HCEC 1CT (cell line): ENCODE results near the gene CLIP2.
"Not testable (repeated sequence)": the region's sequence is repeated elsewhere in the genome, so short reads cannot be mapped to it uniquely, and the experiment has no call there.

Experiments used
- DNase-seq: peaks from one replicate; pipeline ENCODE4 v3.0.0-alpha.2; 2017

CLIP2 gene

GRCh38 chr7:74376256-74377036 is 87.2 kb downstream of the CLIP2 start:
- DNase-seq, result no peak

GRCh38 chr7:74379938-74380337 is 90.7 kb downstream of the CLIP2 start:
- DNase-seq, result no peak

GRCh38 chr7:74380720-74381119 is 91.5 kb downstream of the CLIP2 start:
- no peak for DNase-seq

GRCh38 chr7:74384086-74384485 is 94.9 kb downstream of the CLIP2 start:
- not testable (repeated sequence) for DNase-seq

- not testable (repeated sequence) for DNase-seq
Observed at GRCh38 chr7:74384854-74385253, 95.6 kb downstream of the CLIP2 start.

GRCh38 chr7:74387606-74388005 is 98.4 kb downstream of the CLIP2 start:
- no peak for DNase-seq

- DNase-seq, result no peak
Observed at GRCh38 chr7:74388880-74389415, 99.7 kb downstream of the CLIP2 start.

GRCh38 chr7:74393722-74394121 is 104.5 kb downstream of the CLIP2 start:
- peak; percentile 18 for DNase-seq

GRCh38 chr7:74394601-74395000 is 105.4 kb downstream of the CLIP2 start:
- DNase-seq, result peak; percentile 12

- DNase-seq, result no peak
Observed at GRCh38 chr7:74395745-74396311, 106.6 kb downstream of the CLIP2 start.

- no peak for DNase-seq
Observed at GRCh38 chr7:74396993-74397392, 107.8 kb downstream of the CLIP2 start.

- DNase-seq, result no peak
Observed at GRCh38 chr7:74398426-74398825, 109.2 kb downstream of the CLIP2 start.

- DNase-seq, result no peak
Observed at GRCh38 chr7:74399006-74399405, 109.8 kb downstream of the CLIP2 start.

GRCh38 chr7:74400420-74401136 is 111.4 kb downstream of the CLIP2 start:
- no peak for DNase-seq

GRCh38 chr7:74401137-74401859 is 112.1 kb downstream of the CLIP2 start:
- peak; percentile 53 for DNase-seq

GRCh38 chr7:74402668-74403067 is 113.5 kb downstream of the CLIP2 start:
- not testable (repeated sequence) for DNase-seq

GRCh38 chr7:74403521-74404387 is 114.5 kb downstream of the CLIP2 start:
- no peak for DNase-seq

- DNase-seq, result no peak
Observed at GRCh38 chr7:74404388-74404700, 115.1 kb downstream of the CLIP2 start.

- DNase-seq, result no peak
Observed at GRCh38 chr7:74404741-74405140, 115.5 kb downstream of the CLIP2 start.

- no peak for DNase-seq
Observed at GRCh38 chr7:74405191-74405898, 116.1 kb downstream of the CLIP2 start.

GRCh38 chr7:74405899-74406512 is 116.8 kb downstream of the CLIP2 start:
- DNase-seq, result no peak
